GM19025 (cell line): Measurements from ENCODE around the gene SENP3.

Experiments used
- ATAC-seq: cut with Tn5 transposase; IDR thresholded peaks from one replicate; pipeline ENCODE4 v1.9.1; 2021; ENCODE audit warnings: mild to moderate bottlenecking, low read depth, moderate library complexity; ENCODE audit not compliant: unreplicated experiment

Gene SENP3

GRCh38 chr17:7561589-7562207 is at the start of gene SENP3:
TSS of gene SENP3 (plus strand) at chr17:7561919. CDS start at chr17:7563077, 1,158 bp downstream.
- peak; percentile 70 for ATAC-seq

- no peak for ATAC-seq
Observed at GRCh38 chr17:7512105-7512504, 49.6 kb upstream of the SENP3 start.

GRCh38 chr17:7512824-7513540 is 48.7 kb upstream of the SENP3 start:
- no peak for ATAC-seq

- ATAC-seq = no peak
Observed at GRCh38 chr17:7513850-7514419, 47.8 kb upstream of the SENP3 start.

- no peak for ATAC-seq
Observed at GRCh38 chr17:7515911-7516610, 45.7 kb upstream of the SENP3 start.

- ATAC-seq = no peak
Observed at GRCh38 chr17:7523033-7523432, 38.7 kb upstream of the SENP3 start.

GRCh38 chr17:7528842-7529241 is 32.9 kb upstream of the SENP3 start:
- ATAC-seq = no peak

- no peak for ATAC-seq
Observed at GRCh38 chr17:7530023-7530900, 31.5 kb upstream of the SENP3 start.

- no peak for ATAC-seq
Observed at GRCh38 chr17:7538050-7538449, 23.7 kb upstream of the SENP3 start.

GRCh38 chr17:7538891-7539545 is 22.7 kb upstream of the SENP3 start:
- ATAC-seq = no peak

GRCh38 chr17:7541074-7541621 is 20.6 kb upstream of the SENP3 start:
- no peak for ATAC-seq

- no peak for ATAC-seq
Observed at GRCh38 chr17:7544911-7545310, 16.8 kb upstream of the SENP3 start.

GRCh38 chr17:7548585-7549400 is 12.9 kb upstream of the SENP3 start, which contains the start of gene TNFSF12:
TSS of gene TNFSF12 (plus strand) at chr17:7549058. CDS start at chr17:7549154, 96 bp downstream.
- no peak for ATAC-seq

GRCh38 chr17:7549401-7550055 is 12.2 kb upstream of the SENP3 start:
- no peak for ATAC-seq

- no peak for ATAC-seq
Observed at GRCh38 chr17:7550344-7550743, 11.4 kb upstream of the SENP3 start.

- ATAC-seq = no peak
Observed at GRCh38 chr17:7551396-7551795, 10.3 kb upstream of the SENP3 start.

- no peak for ATAC-seq
Observed at GRCh38 chr17:7552621-7553051, 9.1 kb upstream of the SENP3 start.

GRCh38 chr17:7553356-7553755 is 8.4 kb upstream of the SENP3 start:
- no peak for ATAC-seq
